MM.1S (cell line): Measurements from ENCODE around the gene MAP7D1.

Experiments used
- CTCF ChIP-seq: fragments of 300-600 bp; sonication (generic); IDR thresholded peaks from 2 replicates; pipeline ENCODE4 v1.5.1; 2016; ENCODE audit warnings: antibody characterized with exemption, low read length, mixed read lengths
- EZH2 ChIP-seq: fragments of 300-600 bp; sonication (generic); optimal IDR thresholded peaks from 2 replicates; pipeline ENCODE3; 2017; ENCODE audit warnings: low read depth, mild to moderate bottlenecking, antibody characterized with exemption, low read length, mixed read lengths

GRCh38 chr1:36160949-36161485, 5.1 kb downstream of the MAP7D1 start:
- TF ChIP-seq CTCF (no peak; the same call in 1 of the 2 replicates), EZH2 (no peak)
